Epidermal melanocyte (primary cell): ENCODE data around the gene QRFP.

ENCODE experiments used
- DNase-seq: peaks from one replicate; pipeline ENCODE4 v3.0.0; 2011; ENCODE audit warnings: low spot score; ENCODE audit not compliant: insufficient read length

The QRFP gene

GRCh38 chr9:130890870-130891687 lies 5.5 kb downstream of the QRFP start:
- DNase-seq, result no peak

- DNase-seq, result no peak
Observed at GRCh38 chr9:130890124-130890523, 6.5 kb downstream of the QRFP start.

- no peak for DNase-seq
Observed at GRCh38 chr9:130888146-130888885, 8.3 kb downstream of the QRFP start.

- DNase-seq, result no peak
Observed at GRCh38 chr9:130887494-130888144, 9.0 kb downstream of the QRFP start.

- no peak for DNase-seq
Observed at GRCh38 chr9:130886981-130887380, 9.6 kb downstream of the QRFP start.

- DNase-seq, result no peak
Observed at GRCh38 chr9:130885484-130886375, 10.9 kb downstream of the QRFP start.

- DNase-seq, result no peak
Observed at GRCh38 chr9:130884542-130885483, 11.8 kb downstream of the QRFP start.

GRCh38 chr9:130884111-130884531 lies 12.5 kb downstream of the QRFP start:
- DNase-seq, result no peak

GRCh38 chr9:130883479-130883878 lies 13.1 kb downstream of the QRFP start:
- no peak for DNase-seq

GRCh38 chr9:130882696-130883225 lies 13.9 kb downstream of the QRFP start:
- no peak for DNase-seq

- DNase-seq, result no peak
Observed at GRCh38 chr9:130881516-130881915, 15.1 kb downstream of the QRFP start.

- no peak for DNase-seq
Observed at GRCh38 chr9:130880599-130881220, 15.9 kb downstream of the QRFP start.

- no peak for DNase-seq
Observed at GRCh38 chr9:130879863-130880411, 16.7 kb downstream of the QRFP start.

GRCh38 chr9:130878295-130878694 lies 18.3 kb downstream of the QRFP start:
- no peak for DNase-seq

GRCh38 chr9:130877300-130877699 lies 19.3 kb downstream of the QRFP start:
- no peak for DNase-seq

- no peak for DNase-seq
Observed at GRCh38 chr9:130874783-130875182, 21.8 kb downstream of the QRFP start.

GRCh38 chr9:130873966-130874365 lies 22.6 kb downstream of the QRFP start:
- no peak for DNase-seq

GRCh38 chr9:130872912-130873503 lies 23.6 kb downstream of the QRFP start:
- DNase-seq, result no peak

- DNase-seq, result no peak
Observed at GRCh38 chr9:130872508-130872907, 24.1 kb downstream of the QRFP start.
